NCI-H2081 treated with DMSO at 0.1 percent for 48 hours (cell line): ENCODE results near the gene LBH.

ENCODE experiments used
- DNase-seq: peaks from one replicate; lab custom pipeline; 2025; lab: John Stamatoyannopoulos, UW

The LBH gene

GRCh38 chr2:30217644-30218337, 13.5 kb upstream of the LBH start:
- peak; percentile 86 for DNase-seq

DNA sequence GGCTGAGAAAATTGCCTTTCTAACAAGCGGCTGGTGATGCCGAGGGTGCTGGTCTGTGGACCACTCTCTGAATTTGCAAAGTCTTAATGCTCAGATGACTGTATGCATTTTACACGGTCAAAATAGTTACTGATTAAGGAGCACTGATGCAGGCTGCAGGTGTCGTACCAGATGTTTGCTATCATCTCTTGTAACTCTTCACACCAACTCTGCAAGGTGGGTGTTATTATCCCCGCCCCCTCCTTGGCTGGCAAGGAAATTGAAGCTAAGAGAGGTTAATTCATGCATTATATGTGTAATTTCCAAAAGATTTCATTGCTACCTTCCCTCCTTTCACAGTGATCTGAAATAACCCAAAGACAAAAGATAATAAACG, 13.0 kb upstream of the LBH start:
- no peak for DNase-seq

DNA sequence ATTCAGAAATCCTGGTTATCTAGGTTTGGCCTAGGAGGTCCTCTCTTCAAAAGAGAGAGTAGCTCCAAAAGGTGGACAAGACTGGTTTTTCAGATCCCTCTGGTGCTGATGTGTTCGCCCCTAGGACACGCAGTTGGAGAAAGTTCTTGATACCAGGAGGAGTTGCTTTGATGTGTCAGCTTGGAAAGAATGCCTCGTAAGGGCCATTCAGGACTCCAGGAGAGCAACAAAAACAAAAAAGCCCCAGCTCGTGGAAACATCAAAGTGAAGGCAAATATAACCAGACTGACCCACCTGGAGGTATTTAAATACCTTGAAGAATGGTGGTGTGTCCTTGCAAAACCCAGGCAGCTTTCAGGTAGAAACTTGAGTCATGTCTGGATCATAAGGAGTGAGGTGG, 12.5 kb upstream of the LBH start:
- DNase-seq = no peak

GRCh38 chr2:30219886-30220875, 11.2 kb upstream of the LBH start:
- no peak for DNase-seq

DNA sequence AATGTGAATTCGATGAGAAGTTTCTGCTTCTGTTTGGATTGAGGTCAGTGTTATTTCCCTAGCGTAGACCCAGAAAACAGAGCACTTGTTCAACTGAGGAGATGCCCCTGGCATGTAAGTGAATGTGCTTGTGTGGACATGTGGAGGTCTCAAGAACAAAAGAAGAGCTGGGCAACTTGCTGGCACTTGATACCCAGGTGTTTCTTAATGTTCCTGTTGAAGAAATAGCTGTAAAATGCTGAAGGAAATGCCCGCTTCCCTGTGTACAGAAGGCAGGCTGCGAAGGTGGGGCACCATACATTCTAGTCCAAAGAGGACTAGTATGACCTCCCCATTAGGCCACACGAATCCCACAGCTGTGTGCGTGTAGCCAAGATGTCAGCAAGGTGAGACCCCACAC, 9.8 kb upstream of the LBH start:
- no peak for DNase-seq

- no peak for DNase-seq
Observed at GRCh38 chr2:30222031-30222430, 9.3 kb upstream of the LBH start.

- DNase-seq = no peak
Observed at GRCh38 chr2:30222636-30223360, 8.5 kb upstream of the LBH start.

GRCh38 chr2:30223413-30223874, 7.9 kb upstream of the LBH start:
- DNase-seq = no peak

DNA sequence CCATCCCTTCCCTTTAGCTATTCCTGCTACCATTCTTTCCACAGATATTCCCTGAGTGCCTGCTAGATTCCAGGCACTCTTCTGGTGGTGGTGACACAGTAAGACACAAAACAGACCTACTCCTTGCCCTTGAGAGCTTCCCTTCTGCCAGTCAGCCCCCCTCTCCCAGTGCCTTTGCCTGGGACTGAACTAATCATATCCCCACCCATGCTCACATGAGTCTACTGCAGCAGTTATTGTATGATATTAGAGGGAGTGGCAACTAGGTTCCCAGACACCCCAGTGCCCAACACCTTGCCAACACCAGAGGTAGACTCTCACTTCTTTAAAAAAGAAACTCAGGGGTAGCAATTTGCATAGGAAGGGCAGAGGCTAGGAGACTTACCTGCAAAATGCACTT, 7.2 kb upstream of the LBH start:
- no peak for DNase-seq

GRCh38 chr2:30225131-30225762, 6.1 kb upstream of the LBH start:
- no peak for DNase-seq

DNA sequence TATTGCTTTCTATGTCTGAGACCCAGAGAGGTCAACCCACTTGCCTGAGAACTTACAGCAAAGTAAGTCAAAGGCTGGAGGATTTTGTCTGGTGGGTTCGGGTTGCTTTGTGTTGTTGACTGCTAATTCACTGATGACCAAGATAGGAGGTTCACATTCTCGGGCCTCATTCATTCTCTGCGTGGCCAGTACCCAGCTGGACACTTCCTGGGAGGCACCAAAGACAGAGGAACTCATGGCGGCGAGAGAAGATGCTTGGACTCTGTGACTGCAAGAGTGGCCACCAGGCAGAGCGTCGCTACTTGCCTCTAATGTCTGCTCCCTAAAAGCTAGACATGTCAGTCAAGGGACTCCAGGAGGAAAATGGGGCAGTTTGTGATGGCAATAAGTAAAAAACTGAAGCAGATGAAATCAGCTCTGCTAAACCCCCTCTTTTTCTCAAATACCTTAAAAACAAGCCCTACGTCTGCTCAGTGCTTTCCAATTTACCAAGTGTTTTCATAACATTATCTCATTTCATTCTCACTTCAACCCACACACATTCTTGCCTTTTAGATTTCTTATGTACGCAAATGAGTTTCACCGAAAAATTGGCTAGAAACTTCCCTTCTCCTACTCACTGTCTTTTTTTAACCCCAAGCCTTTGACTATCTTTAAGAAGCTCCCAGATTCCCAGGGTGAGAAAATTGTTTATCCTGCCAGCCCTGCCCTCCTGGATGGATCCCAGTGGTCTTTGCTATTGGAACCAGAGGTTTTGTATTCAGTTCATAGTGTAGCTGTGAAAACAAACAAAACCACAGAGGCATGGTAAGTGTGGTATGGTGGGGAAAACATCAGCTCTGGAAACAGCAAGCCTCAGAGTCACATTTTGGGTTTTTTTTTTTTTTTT, 4.9 kb upstream of the LBH start:
- DNase-seq = no peak

GRCh38 chr2:30229596-30229995, 1.7 kb upstream of the LBH start:
- no peak for DNase-seq

DNA sequence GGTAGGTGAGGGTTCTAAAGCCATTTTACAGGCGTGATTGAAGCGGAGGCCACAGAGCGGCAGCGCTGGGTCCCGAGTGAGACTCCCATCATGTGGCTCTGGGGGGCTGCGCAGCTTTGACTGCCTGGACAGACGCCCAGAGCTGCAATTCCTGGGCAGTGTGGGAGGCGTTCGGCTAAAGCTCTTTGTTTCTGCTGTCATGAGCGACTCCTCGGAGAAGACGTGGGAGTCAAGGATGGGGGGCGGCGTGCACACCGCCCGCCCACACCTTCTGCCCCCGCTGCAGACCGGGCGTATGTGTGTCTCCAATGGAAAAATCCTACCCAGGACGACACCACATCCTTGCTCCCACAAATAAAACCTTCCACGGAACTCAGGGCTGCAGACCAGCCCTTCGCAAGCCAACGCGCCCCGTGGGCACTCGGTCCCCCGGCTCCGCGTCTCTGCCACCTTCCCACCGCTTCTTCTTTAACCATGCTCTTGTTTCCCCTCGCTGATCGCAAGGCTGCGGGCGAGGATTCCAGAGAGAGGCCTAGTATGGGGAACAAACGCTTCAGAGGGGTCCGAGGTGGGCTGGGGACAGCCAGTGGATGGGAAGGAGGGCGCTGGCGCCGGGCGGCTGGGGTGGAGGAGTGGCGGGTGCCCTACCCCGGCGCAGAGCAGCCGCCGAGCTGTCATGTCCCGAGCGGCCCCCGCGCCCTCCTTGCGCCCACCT, 680 bp upstream of the LBH start:
- no peak for DNase-seq

- no peak for DNase-seq
Observed at GRCh38 chr2:30231996-30232800, 864 bp downstream of the LBH start.

DNA sequence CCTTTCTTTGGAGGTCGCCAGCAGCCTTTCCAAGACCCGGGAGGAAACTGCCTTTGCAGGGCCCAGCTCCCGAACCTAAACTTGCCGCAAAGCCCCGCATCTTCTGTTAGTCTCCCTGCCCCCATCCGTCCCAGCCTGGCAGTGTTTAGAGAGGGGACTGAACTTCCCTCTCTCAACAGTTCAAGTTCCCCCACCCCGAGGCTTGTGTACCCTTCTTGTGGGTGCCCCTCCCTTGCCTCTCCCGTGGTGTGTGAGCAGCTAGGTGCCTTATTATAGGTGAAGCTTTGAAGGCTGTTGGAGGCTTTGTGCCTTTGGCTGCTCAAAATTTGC, 1.4 kb downstream of the LBH start:
- no peak for DNase-seq

DNA sequence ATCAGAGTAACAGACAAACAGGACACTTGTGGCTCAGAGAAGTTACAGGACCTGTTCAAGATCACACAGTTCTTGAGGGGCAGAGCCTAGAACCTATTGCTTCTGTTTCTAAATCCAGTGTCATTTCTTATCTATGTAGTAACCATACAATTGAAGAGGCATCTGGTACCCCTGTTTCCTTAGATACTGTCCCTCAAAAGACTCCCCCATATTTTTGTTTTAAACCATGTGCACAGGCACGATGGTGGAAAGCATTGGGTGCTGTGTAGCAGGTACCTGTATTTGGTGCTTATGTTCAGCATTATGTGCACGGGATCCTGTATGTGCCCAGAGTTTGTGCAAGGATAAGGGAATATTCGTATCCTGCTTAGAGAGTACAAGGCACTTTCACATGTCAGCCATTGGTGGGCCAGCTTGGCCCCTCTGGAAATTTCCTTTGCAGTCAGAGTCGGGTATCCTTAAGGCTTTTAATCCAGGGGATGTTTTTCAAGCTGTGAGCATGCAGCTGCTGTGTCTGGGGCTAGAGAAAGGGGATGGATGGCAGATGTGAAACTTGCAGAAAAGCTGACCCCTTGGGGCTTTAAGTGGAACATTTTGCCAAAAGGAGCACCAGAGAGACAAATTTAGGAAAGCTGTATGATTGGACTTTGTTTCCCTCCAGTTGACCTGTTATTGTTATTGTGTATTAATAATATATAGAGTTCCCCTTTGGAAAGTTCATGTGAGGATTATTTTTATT, 2.1 kb downstream of the LBH start:
- no peak for DNase-seq

GRCh38 chr2:30234180-30234971, 3.0 kb downstream of the LBH start:
- DNase-seq = no peak

- no peak for DNase-seq
Observed at GRCh38 chr2:30235008-30235655, 3.8 kb downstream of the LBH start.
